ENCODE measurements around the gene TTYH1.

The TTYH1 gene

GRCh38 chr19:54475706-54476105 is 60.4 kb downstream of the TTYH1 start:
- DNase-seq (ENCODE audit: low read depth, low spot score) = no peak

DNA sequence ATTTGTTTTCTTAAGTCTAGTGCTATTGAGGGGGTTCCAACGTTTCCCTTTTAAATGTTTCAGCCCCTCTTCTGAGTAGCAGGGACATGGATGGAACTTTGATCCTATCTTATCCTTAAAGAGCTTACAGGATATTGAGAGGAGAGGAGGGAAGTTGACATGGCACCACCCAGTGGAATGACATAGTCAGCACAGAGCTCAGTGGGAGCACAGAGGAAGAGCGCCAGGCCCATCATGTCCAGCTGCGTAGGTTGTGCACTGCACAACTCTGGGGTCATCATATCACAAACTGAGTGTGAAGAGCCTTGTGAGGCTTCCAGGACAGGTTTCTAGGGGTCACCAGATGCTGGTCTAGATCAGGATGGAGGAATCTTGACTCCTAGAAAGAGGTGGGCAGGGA is 62.4 kb downstream of the TTYH1 start:
- DNase-seq (ENCODE audit: low read depth, low spot score) = no peak

DNA sequence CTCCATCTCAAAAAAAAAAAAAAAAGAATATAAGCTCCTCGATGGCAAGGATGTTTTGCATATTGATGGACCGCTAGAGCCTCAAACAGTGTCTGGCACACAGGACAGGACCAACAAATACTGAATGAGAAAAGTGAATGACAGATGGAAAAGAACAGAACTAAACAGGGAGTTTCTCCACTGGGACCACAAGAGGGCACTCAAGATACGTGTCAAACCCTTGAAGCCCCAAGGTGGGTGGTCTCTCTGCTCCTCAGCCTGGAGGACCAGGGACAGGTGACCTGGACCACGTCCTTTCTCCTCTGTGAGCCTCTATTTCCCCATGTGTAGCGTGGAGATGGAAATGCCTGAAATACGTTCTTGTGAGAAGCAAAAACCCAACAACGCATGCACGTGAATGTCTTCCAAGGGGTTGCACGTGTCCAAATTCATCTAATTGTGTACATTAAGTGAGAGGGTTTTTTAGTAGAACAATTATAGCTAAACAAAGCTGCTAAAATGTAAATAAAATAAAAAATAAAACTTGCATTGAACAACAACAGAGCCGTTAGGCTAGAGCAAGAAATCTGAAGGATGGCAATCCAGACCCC is 63.5 kb downstream of the TTYH1 start:
- DNase-seq (ENCODE audit: low read depth, low spot score) = peak; percentile 54

DNA sequence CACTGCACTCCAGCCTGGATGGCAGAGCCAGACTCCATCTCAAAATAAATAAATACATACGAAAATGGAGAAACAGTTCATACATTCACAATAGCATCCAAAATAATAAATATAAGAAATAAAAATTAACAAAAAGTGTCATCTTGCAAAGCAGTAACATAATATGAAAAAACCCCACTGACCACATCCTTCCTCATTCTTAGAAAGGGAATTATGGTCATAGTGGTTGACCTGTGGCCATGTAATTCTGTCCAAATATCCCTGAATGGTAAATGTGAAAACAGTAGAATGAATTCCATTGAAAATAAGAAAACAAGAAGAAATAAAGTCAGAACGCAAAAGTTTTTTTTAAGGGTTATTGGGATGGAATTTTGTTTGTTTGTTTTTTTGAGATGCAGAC is 64.8 kb downstream of the TTYH1 start:
- no peak for DNase-seq (ENCODE audit: low read depth, low spot score)

DNA sequence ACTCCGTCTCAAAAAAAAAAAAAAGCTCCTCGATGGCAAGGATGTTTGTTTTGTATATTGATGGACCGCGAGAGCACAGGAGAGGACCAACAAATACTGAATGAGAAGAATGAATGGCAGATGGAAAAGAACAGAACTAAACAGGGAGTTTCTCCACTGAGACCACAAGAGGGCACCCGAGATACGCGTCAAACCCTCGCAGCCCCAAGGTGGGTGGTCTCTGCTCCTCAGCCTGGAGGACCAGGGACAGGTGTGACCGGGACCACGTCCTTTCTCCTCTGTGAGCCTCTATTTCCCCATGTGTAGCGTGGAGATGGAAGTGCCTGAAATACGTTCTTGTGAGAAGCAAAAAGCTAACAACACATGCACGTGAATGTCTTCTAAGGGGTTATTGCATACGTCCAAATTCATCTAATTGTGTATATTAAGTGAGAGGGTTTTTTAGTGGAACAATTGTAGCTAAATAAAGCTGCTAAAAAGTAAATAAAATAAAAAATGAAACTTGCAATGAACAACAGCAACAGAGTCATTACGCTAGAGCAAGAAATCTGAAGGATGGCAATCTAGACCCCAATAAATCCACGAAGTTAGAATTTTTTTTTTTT is 66.2 kb downstream of the TTYH1 start:
- peak; percentile 64 for DNase-seq (ENCODE audit: low read depth, low spot score)

DNA sequence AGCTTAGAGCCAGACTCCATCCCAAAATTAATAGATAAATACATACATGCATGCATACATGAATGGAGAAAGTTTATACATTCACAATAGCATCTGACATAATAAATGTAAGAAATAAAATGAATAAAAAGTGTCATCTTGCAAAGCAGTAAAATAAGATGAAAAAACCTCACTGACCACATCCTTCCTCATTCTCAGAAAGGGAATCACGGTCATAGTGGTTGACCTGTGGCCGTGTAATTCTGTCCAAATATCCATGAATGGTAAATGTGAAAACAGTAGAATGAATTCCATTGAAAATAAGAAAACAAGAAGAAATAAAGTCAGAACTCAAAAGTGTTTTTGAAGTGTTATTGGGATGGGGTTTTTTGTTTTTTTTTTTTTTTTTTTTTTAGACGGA is 67.6 kb downstream of the TTYH1 start:
- no peak for DNase-seq (ENCODE audit: low read depth, low spot score)

DNA sequence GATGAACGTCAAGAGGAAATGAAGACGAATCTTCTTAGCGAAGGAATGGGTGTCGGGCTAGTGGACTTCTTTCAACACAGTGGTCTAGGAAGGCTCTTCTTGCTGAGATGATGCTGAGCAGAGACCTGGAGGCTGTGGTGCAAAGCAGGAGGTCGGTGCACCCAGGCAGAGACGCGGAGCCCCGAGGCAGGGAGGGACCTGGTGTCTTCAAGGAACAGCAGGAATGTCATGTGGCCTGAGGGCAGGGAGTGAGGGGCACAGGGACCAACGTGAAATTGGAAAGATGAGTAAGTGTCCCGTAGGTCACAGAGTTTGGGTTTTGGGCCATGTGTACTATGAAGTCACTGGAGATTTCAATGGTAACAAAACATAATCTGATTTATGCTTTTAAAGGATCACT is 69.2 kb downstream of the TTYH1 start:
- no peak for DNase-seq (ENCODE audit: low read depth, low spot score)

DNA sequence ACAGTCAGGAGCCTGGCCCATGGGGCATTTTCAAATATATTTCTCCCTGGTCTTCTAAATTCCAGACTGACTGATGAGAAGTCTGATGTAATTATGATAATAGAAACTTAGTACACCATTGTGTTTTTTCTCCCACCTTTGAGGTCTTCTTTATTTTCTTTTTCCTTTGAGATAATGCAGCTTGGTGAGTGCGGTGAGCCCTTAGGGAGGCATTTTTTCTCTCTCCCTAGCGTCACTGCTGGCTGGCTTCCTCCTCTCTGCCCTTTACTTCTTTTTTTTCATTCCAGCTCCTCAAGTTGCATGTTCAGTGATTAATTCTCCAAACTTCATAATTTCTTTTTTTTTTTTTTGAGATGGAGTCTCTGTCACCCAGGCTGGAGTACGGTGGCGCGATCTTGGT is 70.6 kb downstream of the TTYH1 start:
- DNase-seq (ENCODE audit: low read depth, low spot score) = no peak
